ENCODE data around the gene LRBA. TPM values are rescaled to one million over a fixed set of nuclear protein-coding genes. Genes with fewer than 3 reads are reported as not detected.
A peak's percentile ranks its signal among the peaks of the same experiment; 100 is the strongest.

Gene LRBA
- polyA plus RNA-seq, 2 of the 4 experiments (the other 2 are of a cell fraction), result 10.7 to 25.1 TPM

DNA sequence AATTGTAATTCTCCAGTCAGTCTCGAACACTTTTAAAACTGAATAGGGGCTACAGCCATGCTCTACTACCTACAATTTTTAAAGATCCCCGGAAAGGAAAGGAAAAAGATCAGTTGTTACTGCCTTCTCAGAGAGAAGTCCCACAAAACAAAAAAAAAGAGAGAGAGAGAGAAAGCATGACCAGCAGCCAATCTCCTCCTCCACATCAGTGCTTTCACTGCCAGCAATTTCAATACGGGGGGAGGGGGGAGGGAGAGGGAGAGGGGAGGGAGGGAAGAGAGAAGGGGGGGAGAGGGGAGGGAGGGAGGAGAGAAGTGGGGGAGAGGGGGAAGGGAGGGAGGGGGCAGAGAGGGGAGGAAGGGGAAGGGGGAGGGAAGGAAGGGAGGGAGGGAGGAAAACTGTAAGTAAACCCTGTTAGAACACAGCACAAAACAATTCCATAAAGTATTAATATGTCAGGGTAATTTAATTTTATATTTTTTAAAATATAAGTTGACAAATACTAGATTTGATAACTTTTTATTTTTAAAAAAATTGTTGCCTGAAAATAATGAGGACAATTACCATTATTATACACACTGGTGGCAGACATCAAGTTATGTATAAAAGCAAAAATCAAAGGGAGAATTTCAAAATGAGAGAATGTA is 108.0 kb downstream of the LRBA start:
- 80% methylated on average over 2 of the region's 3 CpGs for WGBS (ENCODE audit: missing lambda C conversion rate)
- peak in 1 of 2 experiments; percentile 1 for DNase-seq (ENCODE audit: low read depth in 1 of 2, low spot score in 1 of 2)
- no peak for TF ChIP-seq HOXB13 (CRISPR knock-in tag; IDR thresholded peaks at IDR 0.05; ENCODE audit: low read depth)
- TF ChIP-seq ZNF302 (CRISPR knock-in tag; IDR thresholded peaks at IDR 0.05), result no peak
- no peak for TF ChIP-seq HOXA7 (CRISPR knock-in tag; IDR thresholded peaks at IDR 0.05)
- TF ChIP-seq, protein P1, sequence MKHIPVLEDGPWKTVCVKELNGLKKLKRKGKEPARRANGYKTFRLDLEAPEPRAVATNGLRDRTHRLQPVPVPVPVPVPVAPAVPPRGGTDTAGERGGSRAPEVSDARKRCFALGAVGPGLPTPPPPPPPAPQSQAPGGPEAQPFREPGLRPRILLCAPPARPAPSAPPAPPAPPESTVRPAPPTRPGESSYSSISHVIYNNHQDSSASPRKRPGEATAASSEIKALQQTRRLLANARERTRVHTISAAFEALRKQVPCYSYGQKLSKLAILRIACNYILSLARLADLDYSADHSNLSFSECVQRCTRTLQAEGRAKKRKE (CRISPR knock-in tag; IDR thresholded peaks at IDR 0.05; ENCODE audit: low read depth), result no peak
- TF ChIP-seq, protein P2, sequence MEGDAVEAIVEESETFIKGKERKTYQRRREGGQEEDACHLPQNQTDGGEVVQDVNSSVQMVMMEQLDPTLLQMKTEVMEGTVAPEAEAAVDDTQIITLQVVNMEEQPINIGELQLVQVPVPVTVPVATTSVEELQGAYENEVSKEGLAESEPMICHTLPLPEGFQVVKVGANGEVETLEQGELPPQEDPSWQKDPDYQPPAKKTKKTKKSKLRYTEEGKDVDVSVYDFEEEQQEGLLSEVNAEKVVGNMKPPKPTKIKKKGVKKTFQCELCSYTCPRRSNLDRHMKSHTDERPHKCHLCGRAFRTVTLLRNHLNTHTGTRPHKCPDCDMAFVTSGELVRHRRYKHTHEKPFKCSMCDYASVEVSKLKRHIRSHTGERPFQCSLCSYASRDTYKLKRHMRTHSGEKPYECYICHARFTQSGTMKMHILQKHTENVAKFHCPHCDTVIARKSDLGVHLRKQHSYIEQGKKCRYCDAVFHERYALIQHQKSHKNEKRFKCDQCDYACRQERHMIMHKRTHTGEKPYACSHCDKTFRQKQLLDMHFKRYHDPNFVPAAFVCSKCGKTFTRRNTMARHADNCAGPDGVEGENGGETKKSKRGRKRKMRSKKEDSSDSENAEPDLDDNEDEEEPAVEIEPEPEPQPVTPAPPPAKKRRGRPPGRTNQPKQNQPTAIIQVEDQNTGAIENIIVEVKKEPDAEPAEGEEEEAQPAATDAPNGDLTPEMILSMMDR (IDR thresholded peaks at IDR 0.05), result no peak
- no peak for TF ChIP-seq ZSCAN20 (CRISPR knock-in tag; IDR thresholded peaks at IDR 0.05)
- no peak for TF ChIP-seq BHLHE40 (IDR thresholded peaks at IDR 0.05; ENCODE audit: low read depth, low read length)
- no peak for TF ChIP-seq CBX2 (IDR thresholded peaks at IDR 0.05; ENCODE audit: borderline replicate concordance, low read depth)
- TF ChIP-seq GATA3 (IDR thresholded peaks at IDR 0.05; ENCODE audit: borderline replicate concordance), result no peak
- TF ChIP-seq MAZ (IDR thresholded peaks at IDR 0.05; ENCODE audit: borderline replicate concordance, low read depth, low read length), result no peak
- TF ChIP-seq, protein P3, sequence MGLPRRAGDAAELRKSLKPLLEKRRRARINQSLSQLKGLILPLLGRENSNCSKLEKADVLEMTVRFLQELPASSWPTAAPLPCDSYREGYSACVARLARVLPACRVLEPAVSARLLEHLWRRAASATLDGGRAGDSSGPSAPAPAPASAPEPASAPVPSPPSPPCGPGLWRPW (IDR thresholded peaks at IDR 0.05), result no peak
- H3K4me1 ChIP-seq, result no peaks in the 10 kb centered on the region
- ChIA-PET POLR2A (no interaction called here), CTCF (no interaction called here)
- no peak for FAIRE-seq
- ATAC-seq, result no peak
- H3K27ac ChIP-seq, result no peak overlapping the region
- no peak overlapping the region for H3K4me3 ChIP-seq
- no peak overlapping the region for H3K4me2 ChIP-seq
- H3K9me3 ChIP-seq, result 0 out of 3 replicates have a peak, but pooled peaks cover 3% of the 10 kb centered on the region

DNA sequence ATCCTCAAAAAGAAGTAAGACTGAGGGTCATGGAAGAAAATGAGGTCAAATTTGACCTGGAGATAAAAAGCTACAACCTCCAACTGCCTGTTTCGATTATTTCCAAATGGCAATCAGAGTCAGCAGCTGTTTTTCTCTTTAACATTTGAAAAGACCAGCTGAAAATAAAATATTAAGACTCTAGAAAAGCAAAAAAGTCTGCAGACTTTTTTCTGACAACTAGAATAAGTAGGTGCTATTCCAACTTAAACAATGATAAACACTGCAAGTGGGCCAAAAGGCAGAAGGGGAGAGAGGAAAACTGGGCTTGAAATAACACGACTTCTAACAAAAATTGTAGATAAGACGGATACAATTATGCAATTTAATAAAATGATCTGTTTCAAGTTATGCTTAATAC is 110.4 kb downstream of the LRBA start:
- Histone ChIP-seq H3K27ac (no peak overlapping the region), H3K9me3 (no peaks in the 10 kb centered on the region), H3K4me3 (no peak overlapping the region), H3K4me2 (no peak overlapping the region), H3K4me1 (no peaks in the 10 kb centered on the region)
- no peak for FAIRE-seq
- 83% methylated on average over 3 of the region's 3 CpGs for WGBS (ENCODE audit: missing lambda C conversion rate)
- DNase-seq (ENCODE audit: low read depth in 1 of 2, low spot score in 1 of 2), result no peak
- no peak for ATAC-seq
- no peak for TF ChIP-seq SMC3 (IDR thresholded peaks at IDR 0.05)
- TF ChIP-seq, protein P4, sequence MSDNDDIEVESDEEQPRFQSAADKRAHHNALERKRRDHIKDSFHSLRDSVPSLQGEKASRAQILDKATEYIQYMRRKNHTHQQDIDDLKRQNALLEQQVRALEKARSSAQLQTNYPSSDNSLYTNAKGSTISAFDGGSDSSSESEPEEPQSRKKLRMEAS (IDR thresholded peaks at IDR 0.05), result no peak
- TF ChIP-seq BHLHE40 (IDR thresholded peaks at IDR 0.05; ENCODE audit: low read depth, low read length), result no peak
- TF ChIP-seq ESRRA (IDR thresholded peaks at IDR 0.05; ENCODE audit: borderline replicate concordance, low read length), result no peak
- no peak for TF ChIP-seq CBX2 (IDR thresholded peaks at IDR 0.05; ENCODE audit: borderline replicate concordance, low read depth)
- no peak for TF ChIP-seq ZC3H11A (IDR thresholded peaks at IDR 0.05)
- TF ChIP-seq CBX8 (IDR thresholded peaks at IDR 0.05), result no peak
- ChIA-PET POLR2A (no interaction called here), CTCF (no interaction called here)

GRCh38 chr4:150903603-150904002 is 111.5 kb downstream of the LRBA start:
- Histone ChIP-seq H3K4me2 (no peak overlapping the region), H3K4me1 (no peaks in the 10 kb centered on the region), H3K27ac (no peak overlapping the region), H3K9me3 (no peaks in the 10 kb centered on the region), H3K4me3 (no peak overlapping the region)
- TF ChIP-seq HMGXB4 (CRISPR knock-in tag; IDR thresholded peaks at IDR 0.05; ENCODE audit: borderline replicate concordance) (no peak), HEYL (CRISPR knock-in tag; IDR thresholded peaks at IDR 0.05) (no peak), ZC3H11A (IDR thresholded peaks at IDR 0.05) (no peak)
- TF ChIP-seq, protein P3 (IDR thresholded peaks at IDR 0.05), result no peak
- FAIRE-seq, result no peak
- WGBS (ENCODE audit: missing lambda C conversion rate), result 94% methylated on average over 2 of the region's 2 CpGs
- ATAC-seq, result no peak
- no peak for DNase-seq (ENCODE audit: low read depth in 1 of 2, low spot score in 1 of 2)
- ChIA-PET CTCF (interaction anchor here (1.1 kb wide), 1 partner anchor 37 kb away, joined by 3 read pairs; no protein-coding TSS in a partner anchor), POLR2A (no interaction called here)

Measured in A549 (cell line).